Measurements from ENCODE around the gene LAD1. TPM values are rescaled to one million over a fixed set of nuclear protein-coding genes. Genes with fewer than 3 reads are reported as not detected.

Gene LAD1
- total RNA-seq, 1 experiment from 2014 or later = 30.1 TPM

DNA sequence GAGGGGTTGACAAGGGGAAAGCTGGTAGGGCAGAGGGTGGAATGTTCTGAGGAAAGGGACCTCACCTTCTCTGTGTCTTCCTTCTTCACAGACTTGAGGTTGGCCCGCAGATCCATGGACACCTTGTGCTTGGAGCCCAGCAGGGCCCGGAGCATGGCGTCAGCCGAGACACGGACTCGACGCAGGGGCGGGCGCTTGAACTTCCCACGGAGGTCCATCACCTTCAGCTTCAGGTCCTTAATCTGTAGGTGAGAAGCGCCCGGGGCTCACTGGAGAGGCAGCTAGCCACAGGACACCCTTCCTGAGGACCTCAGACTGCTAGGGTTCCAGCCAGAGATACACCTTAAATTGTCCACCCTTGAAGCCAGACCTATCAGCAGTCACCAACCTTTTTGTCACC, 12.2 kb upstream of the LAD1 start:
- Histone ChIP-seq H3K27me3 (ENCODE audit: insufficient read depth, low read length) (no peaks in the 10 kb centered on the region), H2AFZ (ENCODE audit: low read length) (no peak overlapping the region), H3K14ac (ENCODE audit: insufficient read depth, low read length) (no peak overlapping the region; the same call in 1 of the 2 replicates), H3K27ac (ENCODE audit: insufficient read length, low read depth, low read length) (no peak overlapping the region), H2BK5ac (ENCODE audit: insufficient read length, low read length) (no peak overlapping the region), H3K4me2 (ENCODE audit: insufficient read depth, insufficient read length, low read length) (no peak overlapping the region), H3K9ac (ENCODE audit: extremely low read depth, insufficient read length, low read length) (no peak overlapping the region), H2BK120ac (ENCODE audit: low read depth, low read length, poor library complexity, severe bottlenecking) (no peak overlapping the region), H3K9me3 (ENCODE audit: control insufficient read depth, low read depth, low read length) (no peaks in the 10 kb centered on the region), H3K56ac (ENCODE audit: insufficient read length, low read depth, low read length) (no peak overlapping the region), H4K91ac (ENCODE audit: insufficient read length, low read depth, low read length) (no peak overlapping the region), H3T11ph (ENCODE audit: low read length) (no peak overlapping the region), H3K4ac (ENCODE audit: low read depth, low read length) (no peak overlapping the region), H2BK20ac (ENCODE audit: low read depth, low read length, poor library complexity, severe bottlenecking) (no peak overlapping the region), H3K79me1 (ENCODE audit: insufficient read depth, low read depth, low read length, poor library complexity, severe bottlenecking) (no peaks in the 10 kb centered on the region), H4K20me1 (ENCODE audit: control insufficient read depth, insufficient read depth, insufficient read length) (no peaks in the 10 kb centered on the region), H3K23me2 (ENCODE audit: insufficient read length, low read depth, low read length, poor library complexity, severe bottlenecking) (no peaks in the 10 kb centered on the region), H2BK12ac (ENCODE audit: insufficient read length, low read depth, low read length) (no peak overlapping the region), H4K8ac (replicated peaks; ENCODE audit: insufficient read length, low read depth, low read length) (no peak overlapping the region), H3K79me2 (ENCODE audit: insufficient read depth, low read length) (no peaks in the 10 kb centered on the region), H4K5ac (ENCODE audit: insufficient read length, low read depth, low read length) (no peak overlapping the region), H3K4me1 (ENCODE audit: insufficient read depth, low read length) (no peaks in the 10 kb centered on the region), H3K23ac (ENCODE audit: insufficient read length, low read depth, low read length) (no peak overlapping the region), H2AK5ac (ENCODE audit: insufficient read length, low read length) (no peak overlapping the region), H3K18ac (ENCODE audit: insufficient read length, low read depth, low read length) (no peak overlapping the region), H2BK15ac (ENCODE audit: low read depth, low read length) (no peak overlapping the region)
- no peak for DNase-seq
- no peak overlapping the region for H3K4me3 Mint-ChIP-seq
- no peaks in the 10 kb centered on the region; a peak in 1 of 5 replicates for H3K9me3 Mint-ChIP-seq
- TF ChIP-seq, protein P1, sequence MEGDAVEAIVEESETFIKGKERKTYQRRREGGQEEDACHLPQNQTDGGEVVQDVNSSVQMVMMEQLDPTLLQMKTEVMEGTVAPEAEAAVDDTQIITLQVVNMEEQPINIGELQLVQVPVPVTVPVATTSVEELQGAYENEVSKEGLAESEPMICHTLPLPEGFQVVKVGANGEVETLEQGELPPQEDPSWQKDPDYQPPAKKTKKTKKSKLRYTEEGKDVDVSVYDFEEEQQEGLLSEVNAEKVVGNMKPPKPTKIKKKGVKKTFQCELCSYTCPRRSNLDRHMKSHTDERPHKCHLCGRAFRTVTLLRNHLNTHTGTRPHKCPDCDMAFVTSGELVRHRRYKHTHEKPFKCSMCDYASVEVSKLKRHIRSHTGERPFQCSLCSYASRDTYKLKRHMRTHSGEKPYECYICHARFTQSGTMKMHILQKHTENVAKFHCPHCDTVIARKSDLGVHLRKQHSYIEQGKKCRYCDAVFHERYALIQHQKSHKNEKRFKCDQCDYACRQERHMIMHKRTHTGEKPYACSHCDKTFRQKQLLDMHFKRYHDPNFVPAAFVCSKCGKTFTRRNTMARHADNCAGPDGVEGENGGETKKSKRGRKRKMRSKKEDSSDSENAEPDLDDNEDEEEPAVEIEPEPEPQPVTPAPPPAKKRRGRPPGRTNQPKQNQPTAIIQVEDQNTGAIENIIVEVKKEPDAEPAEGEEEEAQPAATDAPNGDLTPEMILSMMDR (conservative IDR thresholded peaks at IDR 0.05) = no peak
- WGBS (ENCODE audit: extremely low coverage, insufficient read length, low lambda C conversion rate) = no CpG with 5 or more reads among the region's 12 CpGs
- H3K27ac Mint-ChIP-seq = no peak overlapping the region
- peaks cover 8% of the 10 kb centered on the region for H3K27me3 Mint-ChIP-seq (ENCODE audit: low read depth)
- H3K4me1 Mint-ChIP-seq = peaks cover 10 to 12% of the 10 kb centered on the region in 2 experiments
- no peaks in the 10 kb centered on the region for H3K36me3 Mint-ChIP-seq (ENCODE audit: insufficient read depth in 1 of 3, low read depth in 3 of 3)
